Dermis blood vessel endothelial cell (primary cell): ENCODE measurements around the gene KCNAB2. TPM values are rescaled to one million over a fixed set of nuclear protein-coding genes. Genes with fewer than 3 reads are reported as not detected.

Experiments
- DNase-seq: peaks from one replicate; pipeline ENCODE4 v3.0.0; 2010
- total RNA-seq: library from RNA; depleted of rRNA; stranded (reverse); fragments of >200 nt; gene quantifications from 2 replicates; pipeline ENCODE4 v1.2.3, GENCODE V29; 2014

Gene KCNAB2
- total RNA-seq, 1 donor from 2014 or later: 2.9 TPM

- no peak for DNase-seq
Observed at GRCh38 chr1:6133146-6133895, 87.6 kb downstream of the KCNAB2 start.

- DNase-seq: no peak
Observed at GRCh38 chr1:6134206-6134605, 88.5 kb downstream of the KCNAB2 start.

DNA sequence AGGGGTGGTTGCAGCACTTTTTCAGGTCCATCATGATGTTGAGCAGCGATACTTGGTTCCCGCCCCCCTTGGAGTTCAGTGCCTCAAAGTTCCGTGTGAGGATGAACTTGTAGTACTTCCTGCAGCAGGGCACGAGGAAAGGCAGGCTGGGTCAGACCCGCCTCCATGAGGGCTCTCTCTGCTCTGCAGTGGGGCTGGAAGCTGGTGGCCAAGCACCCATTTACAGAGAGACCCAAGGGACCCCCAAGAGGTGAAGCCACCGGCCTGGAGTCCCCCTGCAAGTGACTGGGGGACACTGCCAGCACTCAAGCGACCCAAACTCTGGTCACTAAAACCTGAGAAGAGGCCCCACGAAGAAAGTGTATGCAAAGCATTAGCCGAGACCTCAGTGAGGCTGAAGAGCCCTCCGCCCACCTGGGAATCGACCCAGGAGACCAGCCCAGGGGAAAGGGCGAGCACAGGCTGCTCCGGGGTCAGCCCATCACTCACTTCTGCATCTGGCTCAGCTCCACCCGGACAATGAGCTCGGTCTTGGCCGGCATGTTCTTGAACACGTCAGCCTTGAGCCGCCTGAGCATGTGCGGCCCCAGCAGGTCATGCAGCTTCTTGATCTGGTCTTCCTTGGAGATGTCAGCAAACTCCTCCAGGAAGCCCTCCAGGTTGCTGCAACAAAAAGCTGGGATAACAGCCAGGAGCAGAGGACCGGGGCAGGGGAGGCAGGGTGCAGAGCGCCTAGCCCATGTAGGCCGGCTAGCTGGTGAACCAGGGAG, 89.2 kb downstream of the KCNAB2 start:
- no peak for DNase-seq

GRCh38 chr1:6136516-6137220, 91.0 kb downstream of the KCNAB2 start:
- no peak for DNase-seq

DNA sequence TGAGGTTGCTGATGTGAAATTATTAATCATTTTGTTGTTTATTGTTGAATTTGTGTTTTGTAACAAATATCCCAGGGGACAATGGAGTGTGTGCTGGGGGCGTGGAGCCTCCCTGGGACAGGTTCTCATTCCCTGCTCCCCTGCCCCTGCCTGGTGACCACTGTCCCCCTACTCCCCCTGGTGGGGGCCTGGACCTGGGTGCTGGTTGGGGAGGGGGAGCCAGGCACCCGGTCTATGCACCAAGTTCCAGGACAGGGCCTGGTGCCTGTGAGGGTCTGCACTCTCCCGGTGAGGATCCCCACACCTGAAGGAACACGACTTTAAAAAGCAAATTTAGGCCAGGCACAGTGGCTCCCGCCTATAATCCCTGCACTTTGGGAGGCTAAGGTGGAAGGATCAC, 92.1 kb downstream of the KCNAB2 start:
- no peak for DNase-seq

GRCh38 chr1:6140413-6140812, 94.7 kb downstream of the KCNAB2 start:
- DNase-seq: no peak

- DNase-seq: no peak
Observed at GRCh38 chr1:6141592-6141991, 95.9 kb downstream of the KCNAB2 start.

GRCh38 chr1:6142036-6142621, 96.4 kb downstream of the KCNAB2 start:
- no peak for DNase-seq

GRCh38 chr1:6142734-6143133, 97.0 kb downstream of the KCNAB2 start:
- DNase-seq: no peak

DNA sequence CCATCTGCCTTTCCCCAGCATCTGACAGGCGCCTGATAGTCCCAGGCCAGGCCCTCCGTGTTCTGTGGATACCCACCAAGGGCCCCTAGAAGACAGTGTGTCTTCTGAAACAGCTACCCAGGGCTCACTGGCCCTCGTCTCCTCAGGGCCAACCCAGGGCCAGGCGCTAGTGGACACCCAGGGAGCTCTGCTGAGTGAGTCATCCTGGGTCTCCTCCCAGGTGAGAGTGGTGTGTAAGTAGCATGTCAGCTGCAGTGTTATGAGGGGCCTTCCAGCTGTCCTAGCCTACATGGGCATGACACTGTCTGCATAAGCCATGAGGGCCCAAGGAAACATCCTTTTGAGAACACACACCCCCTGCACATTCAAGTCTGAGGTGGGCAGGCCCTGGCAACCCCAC, 97.7 kb downstream of the KCNAB2 start:
- DNase-seq: no peak

DNA sequence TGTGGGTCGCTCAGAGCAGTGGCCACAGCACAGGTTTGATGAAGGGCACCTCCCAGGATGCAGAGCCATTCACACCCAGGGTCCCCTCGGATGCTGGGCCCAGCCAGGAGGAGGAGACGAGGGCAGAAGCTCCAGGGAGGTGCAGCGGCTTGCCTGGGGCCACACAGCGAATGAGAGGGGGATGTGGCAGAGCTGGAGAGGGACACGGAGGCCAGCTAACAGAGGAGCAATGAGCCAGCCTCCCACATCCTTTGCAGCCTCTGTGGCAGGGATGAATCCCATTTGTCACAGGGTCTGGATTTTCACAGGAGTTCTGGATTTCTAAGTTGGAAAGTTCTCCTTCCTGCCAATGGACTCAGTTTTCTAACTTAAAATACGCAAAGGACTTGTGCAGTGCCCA, 98.5 kb downstream of the KCNAB2 start:
- no peak for DNase-seq

GRCh38 chr1:6144647-6145395, 99.1 kb downstream of the KCNAB2 start:
- DNase-seq: no peak

- DNase-seq: no peak
Observed at GRCh38 chr1:6145396-6145750, 99.7 kb downstream of the KCNAB2 start.

- DNase-seq: no peak
Observed at GRCh38 chr1:6145864-6146410, 100.2 kb downstream of the KCNAB2 start.

GRCh38 chr1:6148497-6149241, 103.0 kb downstream of the KCNAB2 start:
- DNase-seq: peak; percentile 39

DNA sequence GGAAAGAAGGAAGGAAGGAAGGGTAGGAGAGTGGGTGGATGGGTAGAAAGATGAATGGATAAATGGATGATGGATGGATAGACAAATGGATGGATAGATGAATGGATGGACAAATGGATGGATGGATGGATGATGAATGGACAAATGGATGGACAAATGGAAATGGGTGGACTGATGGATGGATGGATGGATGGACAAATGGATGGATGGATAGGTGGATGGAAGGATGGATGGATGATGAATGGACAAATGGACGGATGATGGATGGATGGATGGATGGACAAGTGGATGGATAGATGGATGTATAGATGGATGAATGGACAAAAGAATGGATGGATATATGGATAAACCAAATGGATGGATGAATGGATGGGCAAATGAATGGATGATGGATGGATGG, 103.9 kb downstream of the KCNAB2 start:
- no peak for DNase-seq

DNA sequence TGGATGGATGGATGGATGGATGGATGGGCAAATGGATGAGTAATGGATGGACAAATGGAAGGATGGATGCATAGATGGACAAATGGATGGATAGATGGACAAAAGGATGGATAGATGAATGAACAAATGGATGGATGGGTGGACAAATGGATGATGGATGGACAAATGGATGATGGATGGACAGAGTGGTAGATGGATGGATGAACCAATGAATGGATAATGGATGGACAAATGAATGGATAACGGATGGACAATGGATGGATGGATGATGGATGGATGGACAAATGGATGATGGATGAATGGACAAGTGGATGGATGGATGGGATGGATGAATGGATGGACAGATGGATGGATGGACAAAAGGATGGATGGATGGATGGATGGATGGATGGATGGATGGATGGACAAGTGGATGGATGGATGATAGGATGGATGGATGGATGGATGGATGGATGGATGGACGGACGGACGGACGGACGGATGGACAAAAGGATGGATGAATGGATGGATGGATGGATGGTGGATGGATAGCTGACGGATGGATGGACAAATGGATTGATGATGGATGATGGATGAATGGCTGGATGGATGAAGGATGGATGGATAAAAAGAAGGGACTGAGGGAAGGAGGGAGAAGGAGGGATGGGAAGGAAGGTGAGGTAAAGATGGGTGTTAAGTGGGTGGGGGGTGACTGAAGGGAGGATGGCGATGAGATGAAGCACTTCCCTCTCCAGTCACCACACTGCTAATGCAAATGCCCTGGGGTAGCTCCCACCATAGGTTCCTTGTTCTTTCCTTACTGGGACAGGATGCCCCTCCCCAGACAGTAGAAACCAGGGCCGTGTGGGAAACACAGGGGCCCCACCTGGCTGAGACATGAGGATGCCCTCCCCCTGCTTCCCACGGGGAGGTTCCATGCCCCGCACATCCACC, 104.6 kb downstream of the KCNAB2 start:
- DNase-seq: no peak
